Measurements from ENCODE around the gene HOXB8.

HOXB8 gene

DNA sequence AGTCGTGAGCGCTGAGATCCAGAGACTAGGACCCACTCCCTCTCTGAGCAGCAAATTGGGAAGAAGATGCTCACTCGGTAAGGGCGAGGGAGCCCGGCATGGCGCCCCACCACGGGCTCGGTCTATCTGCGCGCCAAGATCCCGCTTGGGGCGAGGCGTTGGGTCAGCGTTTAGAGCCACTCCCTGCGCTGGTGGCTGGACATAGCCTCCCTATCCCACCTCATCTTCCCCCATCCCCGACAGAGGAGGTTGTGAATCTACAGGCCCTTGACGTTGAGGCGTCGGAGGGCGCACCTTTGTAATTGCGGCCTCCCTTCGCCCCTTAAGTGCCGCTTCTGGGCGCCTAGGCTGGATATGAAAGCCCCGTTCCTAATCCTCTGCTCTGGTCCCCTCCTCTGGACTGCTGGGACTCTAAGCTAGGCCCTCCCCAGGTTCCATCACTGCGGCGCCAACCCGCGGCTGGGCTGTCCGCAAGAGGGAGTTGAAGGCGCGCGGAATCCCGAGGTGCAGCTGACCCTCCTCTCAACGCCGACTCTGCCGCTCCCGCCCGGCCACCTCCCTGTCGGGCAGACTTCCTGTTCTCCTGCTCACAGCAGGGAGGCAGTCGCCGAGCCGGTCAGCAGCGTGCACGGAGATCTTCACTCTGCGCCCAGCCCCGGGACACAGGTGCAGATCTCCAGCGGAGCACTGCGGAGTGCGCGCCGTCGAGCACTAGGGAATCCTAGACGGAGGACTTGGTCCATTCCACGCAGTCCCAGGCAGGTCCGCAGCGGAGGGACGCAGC is 27.2 kb upstream of the HOXB8 start:
- Mint-ChIP-seq H3K27me3 (peaks cover 25% of the 10 kb centered on the region), H3K9me3 (no peaks in the 10 kb centered on the region), H3K4me3 (no peak overlapping the region), H3K4me1 (peaks cover 12% of the 10 kb centered on the region), H3K36me3 (no peaks in the 10 kb centered on the region), H3K27ac (no peak overlapping the region)
- DNase-seq (ENCODE audit: low spot score in 2 of 2) = no peak
- ATAC-seq (ENCODE audit: low read depth) = no peak

DNA sequence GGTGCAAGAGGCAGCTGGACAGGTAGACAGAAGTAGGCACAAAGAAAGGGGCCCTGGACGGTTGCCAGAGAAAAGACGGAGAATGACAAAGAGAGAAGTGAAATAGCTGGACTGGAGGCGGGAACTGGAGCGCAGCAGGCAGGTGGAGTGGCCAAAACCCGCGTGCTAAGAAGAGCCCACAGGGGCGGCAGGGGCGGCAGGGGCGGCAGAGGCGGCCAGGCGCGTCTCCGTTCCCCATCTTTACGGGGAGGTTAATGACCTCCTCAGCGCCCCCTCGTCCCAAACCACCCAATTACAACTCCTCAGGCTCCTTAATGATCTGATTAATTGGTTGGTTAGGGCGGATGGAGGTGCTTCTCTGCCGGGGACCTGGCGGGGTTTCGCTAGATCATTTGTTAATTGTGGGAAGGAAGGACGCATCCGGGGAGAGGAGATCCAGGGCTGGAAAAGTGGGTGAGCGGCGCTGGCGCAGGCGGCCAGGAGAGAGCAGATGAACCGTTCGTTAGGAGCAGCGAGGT is 26.5 kb upstream of the HOXB8 start:
- DNase-seq (ENCODE audit: low spot score in 2 of 2) (no peak), ATAC-seq (ENCODE audit: low read depth) (no peak)
- Mint-ChIP-seq H3K9me3 (no peaks in the 10 kb centered on the region), H3K27ac (no peak overlapping the region), H3K4me3 (no peak overlapping the region), H3K27me3 (peaks cover 25% of the 10 kb centered on the region), H3K4me1 (peaks cover 10% of the 10 kb centered on the region), H3K36me3 (no peaks in the 10 kb centered on the region)

DNA sequence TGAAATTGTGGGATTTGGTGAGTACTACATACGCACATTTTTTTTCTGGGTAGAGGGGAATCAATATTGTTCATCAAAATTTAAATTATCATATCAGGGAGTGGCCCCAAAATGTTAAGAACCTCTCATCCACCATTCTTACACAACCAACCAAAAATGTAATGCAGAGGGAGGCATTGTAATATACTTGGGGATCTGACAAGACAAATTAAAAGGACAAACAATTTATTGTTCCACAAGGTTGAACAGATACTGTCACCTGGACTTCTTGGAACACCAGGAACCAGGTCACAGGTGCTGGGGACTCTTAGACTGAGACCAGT is 25.7 kb upstream of the HOXB8 start:
- Mint-ChIP-seq H3K9me3 (no peaks in the 10 kb centered on the region), H3K4me3 (no peak overlapping the region), H3K27ac (no peak overlapping the region), H3K4me1 (peaks cover 8% of the 10 kb centered on the region), H3K36me3 (no peaks in the 10 kb centered on the region), H3K27me3 (peaks cover 25% of the 10 kb centered on the region)
- ATAC-seq (ENCODE audit: low read depth) = no peak
- no peak for DNase-seq (ENCODE audit: low spot score in 2 of 2)

DNA sequence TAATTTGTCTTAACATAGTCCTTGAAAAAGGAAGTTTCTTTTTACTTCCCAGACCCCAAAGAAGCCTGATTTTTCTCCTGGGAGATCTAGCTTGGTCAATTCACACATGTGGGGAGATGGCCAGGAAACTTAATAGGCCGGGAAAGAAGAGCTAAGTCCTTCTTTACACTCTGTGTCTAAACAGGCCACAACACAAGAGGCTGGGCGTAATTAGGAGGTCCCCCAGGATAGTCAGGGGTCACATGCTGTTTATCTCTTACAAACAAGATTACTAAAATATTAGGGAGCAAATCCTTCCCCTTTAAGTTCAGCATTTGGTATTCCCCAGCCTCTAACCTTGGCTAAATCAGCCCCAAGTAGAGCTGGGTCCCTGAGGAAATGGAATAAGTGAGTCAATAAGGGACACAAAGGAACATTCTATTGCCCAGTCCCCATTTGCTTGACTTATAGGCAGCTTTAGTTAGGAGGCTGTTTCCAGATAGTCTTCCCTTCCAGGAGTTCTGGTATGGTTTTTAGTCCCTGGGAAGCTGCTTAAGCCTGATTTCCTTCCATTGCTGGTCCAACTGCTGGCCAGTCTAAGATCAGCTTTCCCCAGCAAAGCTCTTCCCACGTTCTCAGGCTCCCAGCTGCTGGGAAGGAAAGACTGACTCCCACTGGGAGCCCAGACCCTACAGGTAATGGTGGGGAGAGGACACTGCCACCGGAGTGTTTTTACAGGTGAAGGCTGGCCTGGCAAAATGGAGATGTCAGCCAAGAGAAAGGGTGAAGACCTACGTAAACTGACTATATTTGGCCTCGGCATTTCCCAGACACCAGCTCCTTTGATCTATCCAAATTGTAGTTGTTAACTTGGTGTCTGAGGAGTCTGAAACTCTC is 25.1 kb upstream of the HOXB8 start:
- no peak for ATAC-seq (ENCODE audit: low read depth)
- Mint-ChIP-seq H3K4me3 (no peak overlapping the region), H3K27me3 (peaks cover 25% of the 10 kb centered on the region), H3K36me3 (no peaks in the 10 kb centered on the region), H3K27ac (no peak overlapping the region), H3K9me3 (no peaks in the 10 kb centered on the region), H3K4me1 (peaks cover 8% of the 10 kb centered on the region)
- no peak for DNase-seq (ENCODE audit: low spot score in 2 of 2)

DNA sequence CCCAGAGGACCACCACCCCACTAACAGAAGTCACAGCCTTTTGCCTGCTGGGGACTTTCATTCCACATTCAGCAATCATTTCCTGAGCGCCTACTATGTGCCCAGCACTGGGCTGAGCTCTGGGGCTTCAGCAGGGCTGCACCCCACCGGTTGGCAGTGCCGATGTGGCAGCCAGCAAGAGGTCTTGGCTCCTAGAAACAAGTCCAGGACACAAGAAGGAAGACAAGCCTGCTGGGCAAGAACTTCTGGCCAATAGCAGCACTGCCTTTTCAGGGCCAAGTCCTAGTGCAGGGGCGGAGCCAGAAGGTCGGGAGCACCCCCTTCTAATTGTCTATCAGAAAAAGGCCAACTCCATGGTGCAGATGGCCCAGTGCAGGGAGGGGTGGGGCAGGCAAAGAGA is 24.0 kb upstream of the HOXB8 start:
- Mint-ChIP-seq H3K36me3 (no peaks in the 10 kb centered on the region), H3K4me1 (peaks cover 8% of the 10 kb centered on the region), H3K9me3 (no peaks in the 10 kb centered on the region), H3K27ac (no peak overlapping the region), H3K4me3 (no peak overlapping the region), H3K27me3 (peaks cover 26% of the 10 kb centered on the region)
- DNase-seq (ENCODE audit: low spot score in 2 of 2) = no peak
- no peak for ATAC-seq (ENCODE audit: low read depth)

DNA sequence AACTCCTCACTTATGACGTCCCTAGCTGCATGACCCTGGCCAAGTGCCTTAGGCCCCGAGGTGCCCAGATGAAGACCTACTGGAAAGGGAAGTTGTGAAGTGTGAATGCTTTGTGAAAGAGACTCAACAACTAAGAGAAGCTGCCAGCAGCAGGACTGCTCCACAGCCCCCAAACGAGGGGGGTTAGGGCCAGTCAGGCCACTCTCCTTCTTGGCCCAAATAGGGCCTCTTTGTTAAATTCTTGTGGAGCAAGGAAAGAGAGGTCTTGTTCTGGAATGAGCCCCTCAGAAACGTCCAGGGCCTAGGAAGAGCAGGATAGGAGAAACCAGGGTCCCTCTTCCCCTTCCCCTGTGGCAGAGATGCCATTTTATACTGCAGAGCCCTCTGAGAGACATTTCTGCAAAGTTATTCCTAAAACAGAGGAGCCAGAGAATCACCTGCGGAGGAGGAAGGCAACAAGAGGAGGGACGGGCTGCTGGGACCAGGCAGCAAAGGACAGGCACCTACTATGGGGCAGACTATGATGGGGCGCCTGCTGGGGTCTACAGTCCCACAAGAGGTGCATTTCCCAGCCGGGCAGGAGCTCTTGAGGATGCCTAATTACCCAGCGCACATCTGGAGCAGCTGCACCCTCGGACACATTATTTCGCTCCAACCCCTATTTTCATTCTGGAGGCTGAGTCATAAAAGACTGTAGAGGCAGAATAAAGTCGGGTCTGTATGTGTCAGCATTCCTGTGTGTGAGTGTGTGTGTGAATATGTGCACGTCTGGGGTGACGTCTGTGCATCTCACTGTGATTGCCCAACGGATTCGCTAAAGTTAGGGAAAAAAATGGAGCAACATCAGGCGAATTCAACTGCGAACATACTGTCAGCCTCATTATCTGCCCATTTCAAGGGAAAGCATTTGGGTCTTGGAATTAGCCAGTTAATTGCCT is 22.5 kb upstream of the HOXB8 start:
- no peak for DNase-seq (ENCODE audit: low spot score in 2 of 2)
- peaks cover 8% of the 10 kb centered on the region for H3K4me1 Mint-ChIP-seq
- H3K27ac Mint-ChIP-seq = no peak overlapping the region
- no peak for ATAC-seq (ENCODE audit: low read depth)
- H3K9me3 Mint-ChIP-seq = no peaks in the 10 kb centered on the region
- H3K4me3 Mint-ChIP-seq = no peak overlapping the region
- H3K36me3 Mint-ChIP-seq = no peaks in the 10 kb centered on the region
- peaks cover 28% of the 10 kb centered on the region for H3K27me3 Mint-ChIP-seq

DNA sequence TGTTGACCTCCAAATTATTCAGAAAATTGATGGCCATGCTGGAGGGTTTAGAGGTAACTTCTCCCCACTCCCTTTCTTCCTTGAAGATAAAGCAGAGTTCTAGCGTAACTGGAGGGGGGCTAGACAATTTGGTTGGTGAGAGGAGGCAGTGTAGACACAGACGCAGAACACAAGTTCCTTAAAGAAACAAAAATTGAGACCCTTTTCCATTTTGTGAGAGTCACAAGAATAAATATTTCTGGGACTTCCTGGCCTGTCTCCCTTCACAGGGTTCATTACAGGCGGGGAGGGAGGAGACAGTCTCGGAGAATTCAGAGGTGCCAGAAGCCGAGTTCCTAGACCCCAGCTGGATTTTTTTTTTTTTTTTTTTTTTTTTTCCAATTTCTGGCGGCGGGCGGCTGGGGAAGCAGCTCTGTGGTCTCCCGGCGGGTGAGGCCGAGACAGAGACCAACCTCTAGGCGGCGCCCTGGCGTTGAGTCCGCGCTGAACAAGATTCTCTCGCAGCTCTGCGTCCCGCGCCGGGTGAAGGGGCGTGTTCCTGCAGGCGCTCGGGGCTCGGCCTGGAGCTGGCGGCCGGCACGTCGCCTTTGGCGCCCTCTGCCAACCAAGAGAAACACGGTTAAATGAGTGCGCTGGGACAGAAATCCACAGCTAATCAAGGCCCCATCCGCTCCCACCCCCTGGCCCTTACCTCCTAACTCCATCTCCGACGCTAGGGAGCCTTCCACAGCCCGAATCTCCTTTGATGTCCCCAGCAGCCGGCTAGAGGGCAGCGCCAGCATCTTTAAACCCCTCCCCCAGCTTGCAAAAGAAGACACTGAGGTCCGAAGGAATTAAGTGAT is 21.3 kb upstream of the HOXB8 start:
- H3K27ac Mint-ChIP-seq = peak overlapping the region; percentile 42
- peaks cover 5% of the 10 kb centered on the region for H3K4me1 Mint-ChIP-seq
- no peak overlapping the region for H3K4me3 Mint-ChIP-seq
- no peaks in the 10 kb centered on the region for H3K9me3 Mint-ChIP-seq
- peaks cover 29% of the 10 kb centered on the region for H3K27me3 Mint-ChIP-seq
- H3K36me3 Mint-ChIP-seq = no peaks in the 10 kb centered on the region
- no peak for DNase-seq (ENCODE audit: low spot score in 2 of 2)
- peak; percentile 34 for ATAC-seq (ENCODE audit: low read depth)

DNA sequence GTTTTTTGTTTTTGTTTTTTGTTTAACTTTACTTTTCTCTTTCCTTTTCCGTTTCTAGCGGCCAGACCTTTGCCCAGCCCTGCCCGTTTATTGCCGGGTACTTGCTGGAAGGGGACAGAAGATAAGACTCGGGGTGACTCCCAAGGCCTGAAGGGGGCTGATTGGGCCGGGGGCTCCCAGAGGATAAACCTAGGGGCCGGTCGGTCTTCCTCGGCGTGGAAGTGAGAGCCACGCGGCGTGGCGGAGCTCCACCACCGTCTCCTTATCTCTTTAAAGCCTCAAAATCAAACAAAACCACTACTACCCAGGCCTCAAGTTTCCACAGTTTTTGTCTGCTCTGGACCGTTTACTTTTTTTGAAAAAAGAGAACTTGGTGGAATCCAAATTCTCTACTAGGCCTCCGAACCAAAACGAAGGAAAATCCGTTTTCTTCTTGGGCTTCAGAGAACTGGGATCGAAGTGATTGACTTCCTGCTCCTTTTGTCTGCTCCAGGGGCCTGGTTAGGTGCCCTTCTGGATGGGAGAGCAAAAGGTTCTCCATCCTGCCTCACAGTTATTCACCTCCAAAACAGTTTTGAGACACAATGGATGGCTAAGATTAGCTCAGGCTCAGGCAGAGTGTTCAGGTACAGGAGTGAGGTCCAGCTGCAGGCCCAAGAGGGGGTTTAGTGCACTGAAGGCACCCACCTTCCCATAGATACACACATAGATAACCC is 19.6 kb upstream of the HOXB8 start:
- H3K4me1 Mint-ChIP-seq = peaks cover 3% of the 10 kb centered on the region
- ATAC-seq (ENCODE audit: low read depth) (no peak), DNase-seq (ENCODE audit: low spot score in 2 of 2) (no peak)
- no peak overlapping the region for H3K4me3 Mint-ChIP-seq
- no peaks in the 10 kb centered on the region for H3K9me3 Mint-ChIP-seq
- no peaks in the 10 kb centered on the region for H3K36me3 Mint-ChIP-seq
- no peak overlapping the region for H3K27ac Mint-ChIP-seq
- peaks cover 36% of the 10 kb centered on the region for H3K27me3 Mint-ChIP-seq

DNA sequence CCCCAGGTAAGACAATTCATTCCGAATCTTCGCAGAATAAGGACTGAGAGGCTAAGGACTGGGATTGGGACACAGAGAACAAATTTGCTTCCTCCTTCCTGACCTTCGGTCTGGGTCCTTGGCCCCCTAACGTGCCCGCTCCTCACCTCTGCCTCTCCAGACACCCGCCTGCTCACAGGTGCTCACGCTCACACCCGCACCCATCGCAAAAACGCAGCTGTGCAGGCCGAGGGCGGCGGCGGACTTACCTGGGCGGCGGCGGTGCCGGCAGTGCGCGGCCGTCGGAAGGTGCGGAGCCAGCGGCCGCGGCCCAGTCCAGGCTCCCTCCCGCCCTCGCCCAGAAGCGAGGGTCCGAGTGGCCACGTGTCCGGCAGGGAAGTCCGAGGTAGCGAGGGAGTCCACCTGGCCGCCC is 18.2 kb upstream of the HOXB8 start:
- no peak for DNase-seq (ENCODE audit: low spot score in 2 of 2)
- no peak overlapping the region for H3K27ac Mint-ChIP-seq
- H3K4me3 Mint-ChIP-seq = no peak overlapping the region

DNA sequence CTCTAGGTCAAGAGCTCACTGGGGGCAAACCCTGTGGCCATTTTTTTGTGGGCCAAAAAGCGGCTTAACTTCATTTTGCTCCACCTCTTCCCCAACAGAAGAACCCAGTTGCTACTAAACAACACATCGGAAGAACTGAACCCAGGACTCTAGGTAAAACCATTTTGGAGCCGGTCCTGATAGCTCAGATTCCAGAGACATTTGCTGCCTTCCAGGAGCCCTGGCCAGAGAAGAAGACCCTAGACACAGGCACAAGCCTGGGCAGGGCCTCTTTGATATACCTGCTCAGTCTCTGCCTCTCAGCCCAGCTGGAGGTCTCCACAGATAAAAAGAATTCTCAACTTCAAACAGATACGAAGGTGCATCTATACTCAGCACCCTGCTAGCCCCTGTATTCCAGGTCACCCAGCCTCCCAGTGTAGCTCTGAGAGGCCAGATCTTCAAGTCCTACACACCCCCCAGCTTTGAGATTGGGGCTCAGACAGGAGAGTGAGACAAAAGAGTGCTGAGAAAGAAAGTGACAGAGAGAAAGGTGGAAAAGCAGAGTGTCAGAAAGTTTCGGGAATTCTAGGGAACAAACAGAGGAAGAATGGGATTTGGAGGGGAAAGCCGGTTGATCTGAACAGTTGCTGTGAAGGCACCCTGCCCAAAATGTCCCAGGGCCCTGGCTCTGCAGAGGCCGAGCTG is 17.6 kb upstream of the HOXB8 start:
- DNase-seq (ENCODE audit: low spot score in 2 of 2) (no peak), ATAC-seq (ENCODE audit: low read depth) (no peak)
- no peaks in the 10 kb centered on the region for H3K36me3 Mint-ChIP-seq
- no peak overlapping the region for H3K27ac Mint-ChIP-seq
- peaks cover 3% of the 10 kb centered on the region for H3K4me1 Mint-ChIP-seq
- no peaks in the 10 kb centered on the region for H3K9me3 Mint-ChIP-seq
- peaks cover 39% of the 10 kb centered on the region for H3K27me3 Mint-ChIP-seq
- no peak overlapping the region for H3K4me3 Mint-ChIP-seq

More for the DNA sequence above, 18.2 kb upstream of the HOXB8 start:
- ATAC-seq (ENCODE audit: low read depth) = no peak
- Mint-ChIP-seq H3K9me3 (no peaks in the 10 kb centered on the region), H3K27me3 (peaks cover 39% of the 10 kb centered on the region), H3K36me3 (no peaks in the 10 kb centered on the region), H3K4me1 (peaks cover 3% of the 10 kb centered on the region)

DNA sequence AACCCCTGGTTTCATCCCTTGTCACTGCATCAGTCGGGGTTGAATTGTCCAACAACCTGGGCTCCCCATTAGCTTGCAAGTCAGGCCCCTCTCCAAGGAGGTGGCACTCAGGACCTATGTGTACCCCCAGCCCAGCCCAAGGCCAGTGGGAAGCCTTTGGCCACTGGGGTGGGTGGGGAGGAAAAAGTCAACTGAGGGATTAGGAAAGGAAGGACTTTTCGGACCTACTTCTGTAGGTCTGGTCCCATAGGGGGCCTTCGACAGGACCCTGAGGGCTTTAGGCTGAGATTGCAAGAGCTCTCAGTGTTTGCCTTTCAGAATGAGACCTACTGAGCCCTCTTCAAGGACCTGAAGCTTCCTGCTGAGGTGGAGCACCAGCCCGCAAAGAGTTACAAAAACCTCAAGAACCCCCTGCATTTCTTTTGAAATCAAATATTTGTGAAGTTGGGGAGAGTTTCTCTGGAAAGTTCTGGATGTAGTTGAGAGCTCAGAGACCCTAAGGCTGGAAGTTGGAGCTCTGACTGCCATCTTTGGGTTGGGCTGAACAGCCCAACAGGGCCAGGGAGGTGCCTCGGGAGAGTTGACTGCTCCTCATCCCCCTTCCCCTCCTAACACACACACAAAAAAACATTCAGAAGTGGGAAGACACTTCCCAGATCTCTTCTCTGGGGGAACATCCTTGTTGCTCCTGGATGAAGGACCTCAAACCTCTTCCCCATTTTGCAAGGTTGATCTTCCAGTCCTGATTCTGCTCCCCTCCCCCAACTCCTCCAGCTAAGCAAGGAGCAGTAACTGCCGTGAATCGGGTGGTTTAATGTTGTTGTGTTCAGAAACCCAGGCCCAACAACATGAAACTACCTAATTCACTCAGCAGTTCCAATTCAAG is 16.8 kb upstream of the HOXB8 start:
- no peak for DNase-seq (ENCODE audit: low spot score in 2 of 2)
- no peaks in the 10 kb centered on the region for H3K36me3 Mint-ChIP-seq
- peaks cover 35% of the 10 kb centered on the region for H3K27me3 Mint-ChIP-seq
- no peak for ATAC-seq (ENCODE audit: low read depth)
- no peak overlapping the region for H3K27ac Mint-ChIP-seq
- peaks cover 3% of the 10 kb centered on the region for H3K4me1 Mint-ChIP-seq
- no peaks in the 10 kb centered on the region for H3K9me3 Mint-ChIP-seq
- no peak overlapping the region for H3K4me3 Mint-ChIP-seq

Measured in memory B cell (primary cell).